GM12872 (cell line): ENCODE results near the gene PHLDB2.

Experiments used
- TF ChIP-seq, protein P1 (sequence below): IDR thresholded peaks from 3 replicates; pipeline ENCODE4 v1.5.1; 2011; ENCODE audit warnings: low read depth, mild to moderate bottlenecking, low read length, moderate library complexity; ENCODE audit not compliant: insufficient read depth

Gene PHLDB2

DNA sequence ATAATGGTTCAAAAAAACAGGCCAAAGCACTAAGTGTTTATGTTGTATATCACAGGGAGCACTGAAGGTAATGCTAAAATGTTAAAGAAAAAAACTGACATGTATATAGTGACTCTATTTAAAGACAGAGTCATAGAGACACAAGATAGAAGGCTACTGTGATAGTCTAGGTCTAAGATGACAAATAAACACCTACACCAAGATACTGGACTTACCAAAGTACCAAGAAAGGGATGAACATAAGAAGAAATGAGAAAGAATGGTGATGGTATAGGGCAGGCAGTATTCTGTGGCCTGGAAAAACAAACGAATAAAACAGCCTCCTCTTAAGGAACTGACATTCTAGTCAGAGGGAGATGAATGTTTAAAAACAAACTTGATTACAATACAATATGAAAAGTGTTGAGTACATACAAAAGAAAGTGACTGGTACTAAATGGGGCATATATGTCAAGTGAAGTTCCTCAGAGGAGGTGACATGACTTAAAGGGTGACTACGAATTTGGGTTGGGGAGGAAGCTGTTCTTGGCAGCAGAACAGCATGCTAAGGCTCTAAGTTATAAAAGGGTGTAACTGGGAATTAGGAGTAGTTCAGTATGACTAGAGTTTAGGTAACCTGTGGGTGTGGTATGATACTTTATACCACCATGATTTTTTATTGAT, 125.7 kb downstream of the PHLDB2 start:
- TF ChIP-seq, protein P1, sequence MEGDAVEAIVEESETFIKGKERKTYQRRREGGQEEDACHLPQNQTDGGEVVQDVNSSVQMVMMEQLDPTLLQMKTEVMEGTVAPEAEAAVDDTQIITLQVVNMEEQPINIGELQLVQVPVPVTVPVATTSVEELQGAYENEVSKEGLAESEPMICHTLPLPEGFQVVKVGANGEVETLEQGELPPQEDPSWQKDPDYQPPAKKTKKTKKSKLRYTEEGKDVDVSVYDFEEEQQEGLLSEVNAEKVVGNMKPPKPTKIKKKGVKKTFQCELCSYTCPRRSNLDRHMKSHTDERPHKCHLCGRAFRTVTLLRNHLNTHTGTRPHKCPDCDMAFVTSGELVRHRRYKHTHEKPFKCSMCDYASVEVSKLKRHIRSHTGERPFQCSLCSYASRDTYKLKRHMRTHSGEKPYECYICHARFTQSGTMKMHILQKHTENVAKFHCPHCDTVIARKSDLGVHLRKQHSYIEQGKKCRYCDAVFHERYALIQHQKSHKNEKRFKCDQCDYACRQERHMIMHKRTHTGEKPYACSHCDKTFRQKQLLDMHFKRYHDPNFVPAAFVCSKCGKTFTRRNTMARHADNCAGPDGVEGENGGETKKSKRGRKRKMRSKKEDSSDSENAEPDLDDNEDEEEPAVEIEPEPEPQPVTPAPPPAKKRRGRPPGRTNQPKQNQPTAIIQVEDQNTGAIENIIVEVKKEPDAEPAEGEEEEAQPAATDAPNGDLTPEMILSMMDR = no peak

DNA sequence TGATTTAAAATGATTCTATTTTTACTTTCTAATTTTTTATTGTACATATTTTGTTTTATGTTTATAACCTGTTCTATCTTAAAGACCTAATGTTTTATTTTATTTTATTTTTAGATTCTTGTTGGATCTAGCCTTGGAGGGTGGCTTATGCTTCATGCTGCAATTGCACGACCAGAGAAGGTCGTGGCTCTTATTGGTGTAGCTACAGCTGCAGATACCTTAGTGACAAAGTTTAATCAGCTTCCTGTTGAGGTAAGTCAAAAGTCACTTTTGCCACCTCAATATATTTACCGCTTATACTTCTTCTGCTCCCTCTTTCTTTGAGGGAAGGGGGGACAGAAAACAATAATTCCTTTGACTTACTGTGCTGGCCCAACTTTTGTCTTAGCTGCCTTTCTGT, 127.7 kb downstream of the PHLDB2 start:
- TF ChIP-seq, protein P1 = no peak

DNA sequence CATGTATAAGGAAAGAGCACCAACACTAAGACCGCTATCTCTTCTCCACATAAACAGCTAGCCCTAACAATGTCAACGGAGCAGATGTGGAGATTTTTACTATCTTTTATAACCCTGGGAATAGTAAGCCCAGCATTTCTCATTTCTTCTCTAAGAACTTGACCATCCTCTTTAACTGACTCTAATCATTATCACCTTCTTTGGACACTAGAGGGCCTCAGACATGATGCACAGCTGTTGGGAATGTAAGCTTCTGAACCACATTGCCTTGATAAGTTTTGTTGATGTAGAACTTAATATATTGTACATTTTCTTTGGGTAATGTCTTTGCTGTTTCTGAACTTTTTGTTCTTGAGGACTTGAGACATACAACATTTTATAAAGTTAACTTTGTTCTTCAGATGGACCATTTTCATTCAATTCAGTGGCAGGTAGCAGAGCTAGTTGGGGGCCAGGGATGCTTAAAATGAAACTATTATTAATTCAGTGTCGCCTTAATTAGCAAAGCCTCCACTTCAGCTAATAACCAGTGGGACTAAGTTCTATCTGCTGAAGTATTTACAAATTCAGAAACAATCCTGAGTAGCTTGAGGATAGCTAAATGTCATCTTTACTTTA, 130.1 kb downstream of the PHLDB2 start:
- TF ChIP-seq, protein P1 = peak; percentile 75

DNA sequence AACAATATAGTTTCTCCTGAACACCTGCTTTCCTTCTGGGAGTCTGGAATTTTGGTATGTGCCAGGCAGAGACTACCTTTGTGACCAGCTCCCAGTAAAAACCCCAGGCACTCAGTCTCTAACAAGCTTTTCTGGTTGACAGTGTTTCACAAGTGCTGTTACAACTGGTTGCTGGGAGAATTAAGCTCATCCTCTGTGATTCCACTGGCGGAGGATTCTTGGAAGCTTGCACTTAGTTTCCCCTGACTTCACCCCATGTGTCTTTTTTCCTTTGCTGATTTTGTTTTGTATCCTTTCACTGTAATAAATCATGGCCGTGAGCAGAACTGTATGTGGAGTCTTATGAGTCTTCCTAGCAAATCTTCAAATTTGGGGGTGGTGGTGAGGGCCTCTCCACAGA, 134.0 kb downstream of the PHLDB2 start:
- TF ChIP-seq, protein P1 = no peak

DNA sequence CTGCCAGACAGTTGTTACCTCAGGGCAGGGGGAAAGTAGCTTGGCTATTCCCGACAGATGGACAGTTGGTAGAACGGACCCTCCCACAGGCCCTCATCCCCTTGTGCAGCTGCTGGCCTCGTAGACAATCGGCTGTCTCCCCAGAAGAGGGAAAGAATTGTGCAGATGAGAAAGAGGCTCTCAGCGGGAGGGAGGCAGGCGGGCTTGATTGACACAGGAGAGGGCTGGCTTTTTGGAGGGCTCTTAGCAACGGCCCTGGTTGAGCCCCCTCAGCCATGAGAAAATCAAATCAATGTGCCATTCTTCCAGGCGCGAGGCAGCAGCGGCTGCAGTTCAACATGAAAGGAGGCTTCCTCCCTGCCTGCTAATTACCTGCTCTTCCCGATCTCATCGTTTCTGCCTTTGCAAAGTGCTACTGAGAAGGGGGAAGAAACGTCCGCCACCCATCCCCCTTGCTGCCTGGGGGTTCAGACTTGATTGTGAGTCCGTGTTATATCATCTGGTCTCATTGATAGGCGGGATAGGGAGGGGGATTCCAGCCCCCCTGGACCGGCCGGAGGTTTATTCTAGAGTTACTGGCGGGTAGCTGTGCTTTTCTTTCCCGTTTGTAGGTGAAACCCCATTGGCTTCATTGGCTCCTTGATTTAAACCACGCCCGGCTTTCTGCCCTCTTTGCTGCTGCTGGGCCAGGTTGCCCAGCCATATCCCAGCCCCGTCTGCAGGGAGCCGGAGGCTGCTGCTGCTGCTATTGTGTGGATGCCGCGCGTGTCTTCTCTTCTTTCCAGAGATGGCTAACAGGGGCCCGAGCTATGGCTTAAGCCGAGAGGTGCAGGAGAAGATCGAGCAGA, 139.8 kb downstream of the PHLDB2 start, which contains the start of gene TAGLN3:
TSS of gene TAGLN3 (plus strand) at position 287 of the 848 bp plus-strand sequence. CDS start at position 788, 501 bp downstream.
- TF ChIP-seq, protein P1 = no peak

DNA sequence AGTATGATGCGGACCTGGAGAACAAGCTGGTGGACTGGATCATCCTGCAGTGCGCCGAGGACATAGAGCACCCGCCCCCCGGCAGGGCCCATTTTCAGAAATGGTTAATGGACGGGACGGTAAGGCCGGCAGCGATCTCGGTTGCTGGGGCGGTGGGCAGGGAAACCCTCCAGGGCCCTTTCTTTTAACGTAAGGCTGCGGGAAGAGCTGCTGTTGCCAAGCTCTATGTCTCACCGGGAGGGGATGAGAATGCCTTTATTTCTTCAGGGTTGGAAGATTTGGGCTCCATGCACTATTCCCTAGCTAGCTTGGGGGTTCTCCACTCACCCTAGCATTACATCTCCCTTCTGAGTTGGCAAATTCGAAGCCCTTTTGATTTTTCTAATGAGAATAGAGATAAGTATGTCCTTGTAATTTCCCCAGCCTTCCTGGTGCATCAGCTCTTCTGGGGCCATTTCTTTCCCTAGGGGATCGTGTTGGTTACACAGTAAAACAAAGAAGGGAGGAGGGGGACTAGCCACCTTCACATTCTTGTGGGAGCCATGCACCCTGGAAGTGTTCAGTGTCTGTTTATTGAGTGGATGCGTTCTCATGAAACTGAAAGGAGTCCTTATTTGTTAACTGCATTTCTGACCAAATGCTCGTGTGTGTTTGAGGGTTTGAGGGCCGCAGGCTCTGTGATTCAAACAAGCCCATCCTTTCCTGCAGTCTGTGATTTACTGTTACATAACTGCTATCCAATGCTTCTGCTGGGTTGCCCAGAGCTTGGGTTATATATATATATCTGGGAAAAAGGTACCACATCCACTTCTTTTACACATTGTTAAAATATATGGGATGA, 140.6 kb downstream of the PHLDB2 start:
- TF ChIP-seq, protein P1 = no peak

DNA sequence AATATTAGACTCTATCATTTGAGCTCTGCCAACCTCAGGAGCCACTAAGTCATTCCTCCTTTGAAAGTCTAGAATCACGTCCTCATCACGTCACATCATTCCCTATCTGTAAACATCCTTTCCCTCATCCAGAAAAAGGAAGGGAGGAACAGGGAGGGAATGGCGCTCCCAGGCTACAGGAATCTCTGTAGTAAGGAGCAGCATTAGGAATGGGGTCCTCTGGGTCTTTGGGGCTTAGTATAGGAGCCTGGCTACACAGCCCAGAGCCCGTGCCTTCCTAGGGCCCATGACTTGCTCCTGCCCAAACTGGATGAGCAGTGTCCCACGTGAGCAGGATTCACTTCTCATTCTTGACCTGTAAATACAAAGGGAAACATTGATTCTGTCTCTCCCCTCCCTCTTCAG, 141.3 kb downstream of the PHLDB2 start:
- TF ChIP-seq, protein P1 = no peak
